ENCODE results near the gene TRPM5.
"Not testable (repeated sequence)": the region's sequence is repeated elsewhere in the genome, so short reads cannot be mapped to it uniquely, and the experiment has no call there.

The TRPM5 gene

DNA sequence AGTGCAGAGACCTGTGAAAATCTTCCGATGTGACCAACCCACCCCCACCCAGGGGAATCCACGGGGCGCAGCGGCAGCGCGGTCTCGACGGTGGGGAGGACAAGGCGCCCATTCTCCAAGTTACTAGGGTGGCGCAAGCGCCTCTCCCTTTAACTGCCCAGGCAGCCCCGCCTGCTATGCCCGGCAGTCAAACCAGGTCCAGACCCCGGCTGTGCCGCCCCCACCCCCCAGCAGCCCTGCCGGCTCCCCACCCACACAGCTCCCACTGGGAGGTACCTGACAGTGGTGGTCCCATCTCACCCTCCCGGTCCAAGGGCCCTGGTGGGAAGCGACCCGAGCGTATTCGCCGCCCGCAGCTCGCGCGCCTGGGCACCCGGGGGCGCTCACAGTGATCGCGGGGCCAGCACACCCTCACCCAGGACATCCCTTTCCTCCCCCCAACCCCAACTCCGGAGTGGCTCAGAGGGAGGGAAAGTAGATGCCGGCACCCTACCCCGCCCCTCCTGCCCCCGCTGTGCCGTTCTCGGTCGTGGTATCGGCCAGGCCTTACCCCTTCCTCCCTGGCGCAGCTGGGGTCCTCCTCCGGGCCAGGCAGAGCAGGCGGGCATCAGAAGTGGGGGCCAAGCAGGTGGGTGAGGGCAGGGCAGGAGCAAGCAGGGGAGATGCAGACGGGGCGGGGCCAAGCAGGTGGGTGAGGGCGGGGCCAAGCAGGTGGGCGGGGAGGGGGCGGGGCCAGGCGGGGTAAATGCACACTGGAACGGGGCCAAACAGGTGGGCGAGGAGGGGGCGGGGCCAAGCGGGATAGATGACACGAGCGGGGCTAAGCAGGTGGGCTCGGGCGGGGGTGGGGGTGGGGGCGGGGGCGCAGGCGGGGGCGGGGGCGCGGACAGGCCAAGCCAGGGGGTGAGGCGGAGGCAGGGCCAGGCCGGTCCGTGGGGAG, at the start of gene TRPM5:
TSS of gene TRPM5 (minus strand) at position 634 of the 940 bp plus-strand sequence. CDS start 21,478 bp downstream, outside the sequence.
- FAIRE-seq (no peak), DNase-seq (ENCODE audit: insufficient read length, low spot score) (no peak)

DNA sequence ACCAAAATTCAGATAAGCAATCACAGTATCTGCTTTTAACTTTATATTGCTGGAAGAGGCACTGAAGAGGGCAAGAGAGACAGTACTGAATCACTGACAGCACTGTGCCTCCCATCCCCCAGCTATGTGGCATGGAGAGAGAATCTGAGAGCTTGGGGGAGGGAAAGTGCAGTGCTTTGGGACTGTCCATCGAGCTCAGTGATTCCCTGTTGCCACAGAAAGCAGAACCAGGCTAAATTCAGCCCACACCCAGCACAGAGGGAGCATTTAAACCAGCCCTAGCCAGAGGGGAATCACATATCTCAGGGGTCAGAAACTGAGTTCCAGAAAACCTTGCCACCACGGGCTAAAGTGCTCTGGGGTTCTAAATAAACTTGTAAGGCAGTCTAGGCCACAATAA, 44.8 kb upstream of the TRPM5 start:
- no peak for FAIRE-seq
- DNase-seq (ENCODE audit: insufficient read length, low spot score) = no peak

DNA sequence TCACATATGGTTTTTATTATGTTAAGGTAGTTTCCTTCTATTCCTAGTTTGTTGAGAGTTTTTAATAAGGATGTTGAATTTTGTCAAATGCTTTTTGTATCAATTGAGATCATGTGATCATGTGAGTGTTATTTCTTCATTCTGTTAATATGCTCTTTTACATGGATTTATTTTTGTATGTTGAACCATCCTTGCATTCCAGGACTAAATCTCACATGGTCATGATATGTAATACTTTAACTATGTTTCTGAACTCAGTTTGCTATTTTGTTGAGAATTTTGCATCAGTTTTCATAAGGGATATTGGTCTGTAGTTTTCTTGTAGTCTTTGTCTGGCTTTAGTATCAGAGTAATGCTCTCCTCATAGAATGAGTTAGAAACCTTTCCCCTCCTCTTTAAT, 43.7 kb upstream of the TRPM5 start:
- no peak for FAIRE-seq
- DNase-seq (ENCODE audit: insufficient read length, low spot score) = no peak

- no peak for DNase-seq (ENCODE audit: insufficient read length, low spot score)
- FAIRE-seq = no peak
Measured at GRCh38 chr11:2484576-2485125, 40.3 kb upstream of the TRPM5 start.

DNA sequence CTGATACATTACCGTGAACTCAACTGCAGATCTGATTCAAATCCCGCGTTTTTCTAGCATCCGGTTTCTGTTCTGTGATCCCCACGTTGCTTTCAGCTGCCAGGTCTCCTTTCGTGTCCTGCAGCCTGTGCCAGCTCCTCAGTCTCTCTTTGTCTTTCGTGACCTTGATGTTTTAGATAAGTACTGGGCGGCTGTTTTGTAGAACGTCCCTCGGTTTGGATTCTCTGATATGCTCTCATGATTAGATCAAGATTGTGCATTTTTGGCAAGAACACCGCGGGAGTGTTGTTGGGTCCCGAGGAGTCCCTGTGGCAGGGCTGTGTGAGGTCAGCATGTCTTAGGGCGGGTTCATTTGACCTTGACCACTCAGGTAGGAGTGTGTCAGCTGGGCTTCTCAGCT, 39.1 kb upstream of the TRPM5 start:
- FAIRE-seq (no peak), DNase-seq (ENCODE audit: insufficient read length, low spot score) (no peak)

DNA sequence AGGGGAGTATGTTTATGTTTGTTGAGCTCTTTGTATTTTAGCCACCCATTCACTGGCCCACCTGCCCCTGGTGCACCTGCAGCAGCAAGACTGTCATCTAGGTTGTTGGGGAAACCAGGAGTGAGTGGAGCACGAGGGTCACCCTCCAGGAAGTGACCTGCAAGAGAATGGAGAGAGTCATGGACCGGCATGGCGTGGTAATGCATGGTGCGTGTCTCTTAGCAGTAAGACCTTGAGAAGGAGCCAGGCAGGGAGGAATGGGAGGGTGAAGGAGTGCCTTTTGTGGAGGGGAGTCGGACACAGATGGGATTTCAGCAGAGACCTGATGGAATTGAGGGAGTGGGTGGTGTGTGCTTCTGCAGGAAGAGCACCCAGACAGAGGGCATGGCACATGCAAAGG, 38.4 kb upstream of the TRPM5 start:
- no peak for DNase-seq (ENCODE audit: insufficient read length, low spot score)
- no peak for FAIRE-seq

GRCh38 chr11:2482204-2482603, 37.9 kb upstream of the TRPM5 start:
- no peak for DNase-seq (ENCODE audit: insufficient read length, low spot score)
- FAIRE-seq = no peak

- DNase-seq (ENCODE audit: insufficient read length, low spot score) (no peak), FAIRE-seq (no peak)
Measured at GRCh38 chr11:2481253-2481652, 36.9 kb upstream of the TRPM5 start.

DNA sequence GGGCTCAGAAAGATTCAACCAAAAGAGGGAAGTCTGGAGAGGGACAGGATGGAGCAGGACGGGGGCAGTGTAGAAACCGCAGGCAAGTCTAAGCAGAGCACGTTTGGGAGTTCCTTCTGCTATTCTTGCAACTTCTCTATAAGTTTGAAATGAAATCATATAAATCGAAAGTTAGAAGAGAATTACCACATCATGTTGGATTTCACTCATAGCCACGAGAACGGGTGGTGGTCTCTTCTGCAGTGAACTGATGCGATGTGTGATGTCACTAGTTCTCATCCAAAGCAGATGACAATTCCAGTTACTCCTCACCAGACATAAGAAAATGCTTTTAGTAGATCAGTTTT, 36.5 kb upstream of the TRPM5 start:
- no peak for FAIRE-seq
- DNase-seq (ENCODE audit: insufficient read length, low spot score) = no peak

GRCh38 chr11:2480067-2480873, 36.0 kb upstream of the TRPM5 start:
- not testable (repeated sequence) for FAIRE-seq; DNase-seq (ENCODE audit: insufficient read length, low spot score)

DNA sequence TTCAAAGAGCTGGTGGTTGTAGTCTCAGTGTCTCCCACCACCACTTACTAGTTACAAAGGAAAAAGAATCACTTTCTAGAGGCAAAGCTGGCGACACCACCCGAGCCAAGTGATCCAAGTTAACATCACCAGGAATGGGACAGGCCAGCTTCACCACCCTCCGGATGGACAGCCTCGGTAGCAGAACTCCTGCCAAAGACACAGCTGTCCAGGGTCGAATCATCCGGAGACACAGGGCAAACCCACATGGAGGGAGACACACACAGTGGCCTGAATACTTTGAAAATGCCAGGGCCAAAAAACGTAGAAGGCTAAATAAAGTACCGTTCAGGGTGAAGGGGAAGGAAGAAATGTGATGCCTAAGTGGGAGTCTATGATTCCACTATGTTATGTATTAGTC, 33.6 kb upstream of the TRPM5 start:
- FAIRE-seq (no peak), DNase-seq (ENCODE audit: insufficient read length, low spot score) (no peak)

DNA sequence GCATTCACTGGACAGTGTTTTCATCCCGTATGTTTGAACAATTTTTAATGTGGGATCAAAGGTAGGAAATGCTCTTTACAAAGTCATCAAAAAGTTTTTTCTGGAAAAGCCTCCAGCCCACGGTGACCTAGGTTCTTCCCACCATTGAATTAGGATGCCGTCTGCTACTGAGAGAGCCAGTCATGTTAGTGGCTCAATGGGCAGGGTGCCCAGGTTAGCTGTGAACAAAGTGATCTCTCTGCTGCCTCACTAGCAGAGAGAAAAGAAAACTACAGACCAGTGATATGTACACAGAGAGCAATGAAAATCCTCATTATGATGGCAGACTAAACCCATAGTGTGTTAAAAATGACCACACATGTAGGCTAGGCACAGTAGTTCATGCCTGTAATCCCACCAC, 32.9 kb upstream of the TRPM5 start:
- DNase-seq (ENCODE audit: insufficient read length, low spot score) = no peak
- FAIRE-seq = no peak

DNA sequence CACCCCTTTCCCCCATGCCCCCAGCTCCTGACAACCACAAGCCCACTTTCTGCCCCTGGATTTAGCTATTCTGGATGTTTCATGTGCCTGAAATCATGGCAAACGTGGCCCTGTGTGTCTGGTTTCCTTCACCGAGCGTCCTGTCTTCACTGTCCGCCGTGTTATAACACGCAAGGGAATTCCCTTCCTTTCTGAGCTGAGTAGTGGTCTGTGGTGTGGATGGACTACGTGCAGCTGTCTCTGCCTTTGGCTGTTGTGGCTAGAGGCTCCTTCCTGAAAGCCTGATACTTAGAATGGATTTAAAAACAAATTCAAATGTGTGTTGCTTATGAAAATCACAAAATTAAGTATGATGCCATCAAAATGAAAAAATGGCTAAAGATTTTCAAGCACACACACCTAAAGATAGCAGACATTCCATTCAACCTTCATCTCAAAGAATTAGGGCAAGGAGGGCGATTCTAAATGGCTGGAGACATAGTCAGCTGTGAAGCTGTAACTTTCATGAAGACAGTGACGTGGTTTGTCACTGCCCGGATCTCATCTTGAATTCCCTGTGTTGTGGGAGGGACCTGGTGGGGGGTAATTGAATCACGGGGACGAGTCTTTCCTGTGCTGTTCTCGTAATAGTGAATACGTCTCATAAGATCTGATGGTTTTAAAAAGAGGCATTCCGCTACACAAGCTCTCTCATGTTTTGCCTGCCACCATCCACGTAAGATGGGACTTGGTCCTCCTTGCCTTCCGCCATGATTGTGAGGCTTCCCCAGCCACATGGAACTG, 31.0 kb upstream of the TRPM5 start:
- DNase-seq (ENCODE audit: insufficient read length, low spot score) (no peak), FAIRE-seq (no peak)

DNA sequence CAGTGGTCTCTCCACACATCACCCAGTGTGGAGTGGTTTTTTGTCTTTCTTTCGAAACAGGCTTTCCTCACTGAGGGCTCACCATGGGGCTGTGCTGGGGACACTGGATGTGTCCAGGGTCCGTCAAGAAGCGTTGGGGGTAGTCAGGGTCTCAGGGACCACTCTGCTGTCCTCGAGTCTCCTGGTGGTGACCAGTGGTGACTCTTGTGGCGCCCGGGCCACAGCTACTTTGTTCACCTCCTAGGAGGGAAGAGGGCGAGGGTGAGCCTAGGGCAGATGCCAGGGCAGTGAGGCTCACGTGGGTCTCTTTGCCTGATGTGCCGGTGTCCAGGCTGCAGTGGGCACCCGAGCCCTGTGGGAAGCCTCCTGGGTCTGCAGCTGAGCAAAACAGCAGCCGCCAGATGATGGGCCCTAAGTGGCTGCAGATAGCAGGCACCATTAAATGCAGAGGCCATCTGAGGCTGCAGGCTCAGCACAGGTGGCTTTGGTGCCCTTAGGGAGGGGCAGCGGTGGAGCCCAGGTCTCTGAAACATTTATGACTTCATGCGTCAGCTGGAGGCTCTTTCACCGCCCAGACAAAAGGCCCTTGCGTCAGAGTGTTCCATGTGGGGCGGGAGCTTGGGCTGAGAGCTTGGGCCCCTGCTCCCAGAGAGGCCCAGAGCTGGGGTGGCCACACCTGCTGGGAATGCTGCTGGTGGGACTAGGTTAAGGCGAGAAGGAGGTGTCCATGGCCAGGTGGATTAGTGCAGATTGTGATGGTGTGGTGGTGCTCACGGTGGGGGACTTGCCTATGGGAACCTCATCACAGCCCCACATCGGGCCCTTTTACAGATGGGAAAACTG, 30.0 kb upstream of the TRPM5 start:
- DNase-seq (ENCODE audit: insufficient read length, low spot score) (no peak), FAIRE-seq (no peak)

DNA sequence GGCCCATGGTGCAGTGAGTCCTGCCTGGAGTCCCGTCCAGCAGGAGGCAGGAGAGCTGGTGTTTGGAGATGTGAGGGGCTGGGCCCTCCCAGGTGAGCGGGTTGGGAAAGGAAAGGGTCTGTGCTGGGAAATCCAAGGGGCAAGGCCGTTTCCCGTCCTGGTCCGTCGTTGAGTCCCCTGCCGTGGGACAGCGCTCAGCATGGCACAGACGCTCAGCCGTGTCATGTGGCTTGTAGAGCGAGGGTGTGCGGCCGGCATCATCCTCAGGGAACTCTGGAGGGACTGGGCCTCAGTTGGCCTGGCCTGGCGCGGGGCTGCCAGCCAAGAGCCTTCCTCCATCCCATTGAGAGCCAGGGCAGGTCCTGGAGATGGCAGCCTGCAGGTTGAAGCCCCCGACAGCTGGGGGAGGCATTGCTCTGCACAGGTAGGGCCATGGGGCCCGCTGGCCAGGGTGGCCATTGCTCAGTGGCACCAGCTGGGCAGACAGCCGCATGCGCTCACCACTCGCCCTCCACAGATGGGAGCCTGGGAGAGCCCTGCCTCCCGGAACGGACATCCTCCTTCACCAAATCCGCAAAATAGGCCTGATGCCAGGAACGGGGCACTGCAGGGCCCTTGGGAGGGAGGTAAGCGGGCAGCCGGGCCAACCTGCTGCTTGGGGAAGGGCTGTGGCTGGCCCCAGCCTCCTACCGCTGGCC, 29.2 kb upstream of the TRPM5 start:
- DNase-seq (ENCODE audit: insufficient read length, low spot score) (no peak), FAIRE-seq (no peak)

- DNase-seq (ENCODE audit: insufficient read length, low spot score) = no peak
- FAIRE-seq = no peak
Measured at GRCh38 chr11:2472428-2473186, 28.3 kb upstream of the TRPM5 start.

GRCh38 chr11:2471804-2472096, 27.4 kb upstream of the TRPM5 start:
- FAIRE-seq (no peak), DNase-seq (ENCODE audit: insufficient read length, low spot score) (no peak)

DNA sequence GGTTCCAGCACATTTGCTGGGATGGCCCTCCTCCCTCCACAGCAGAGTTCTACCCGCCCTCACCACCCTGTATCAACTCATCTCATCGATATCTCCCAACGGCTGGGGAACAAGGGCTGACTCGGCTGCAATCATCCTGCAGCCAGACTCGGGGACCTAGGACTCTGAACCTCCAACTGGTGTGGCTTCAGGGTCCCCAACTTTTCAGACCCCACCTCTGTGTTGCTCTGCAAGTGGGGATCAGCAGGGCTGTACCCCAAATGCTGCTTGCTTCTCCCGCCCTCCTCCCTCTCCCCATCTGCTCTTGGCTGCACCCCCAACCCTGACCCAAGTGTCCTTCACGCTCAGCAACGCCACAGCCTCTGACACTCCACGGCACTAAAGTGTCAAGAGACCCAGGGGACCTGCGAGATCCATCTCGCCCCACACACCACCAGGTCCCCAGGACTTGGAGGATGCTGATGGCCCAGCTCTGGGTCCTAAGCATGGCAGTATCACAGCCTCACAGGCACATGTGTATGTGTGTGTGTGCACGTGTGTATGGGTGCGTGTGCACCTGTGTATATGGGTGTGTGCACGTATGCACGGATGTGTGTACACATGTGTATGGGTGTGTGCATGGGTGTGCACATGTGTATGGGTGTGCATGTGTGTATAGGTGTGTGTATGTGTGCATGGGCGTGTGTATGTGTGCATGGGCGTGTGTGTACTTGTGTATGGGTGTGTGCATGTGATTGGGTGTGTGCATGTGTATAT, 26.9 kb upstream of the TRPM5 start:
- DNase-seq (ENCODE audit: insufficient read length, low spot score) = no peak
- FAIRE-seq = no peak
